GM12878 (cell line): ENCODE data around the gene PRPF18. TPM values are rescaled to one million over a fixed set of nuclear protein-coding genes. Genes with fewer than 3 reads are reported as not detected.

ENCODE experiments used
- ATAC-seq: fragments of 200-7000 bp; cut with Tn5 transposase; 3 replicates; pipeline ENCODE4 v1.9.1; 2020; ENCODE audit warnings: mild to moderate bottlenecking, moderate library complexity
- BruUV-seq: library from RNA; stranded (reverse); fragments of 400-500 nt; replicated peaks from 2 replicates; lab custom pipeline; 2021; lab: Mats Ljungman, UMichigan
- CTCF ChIA-PET: fragments of 300-600 bp; sonication (Branson Sonifier 250); formaldehyde crosslinking; extraction: SDS; loops from one replicate; lab custom pipeline; 2021; ENCODE audit warnings: inconsistent platforms; lab: Yijun Ruan, JAX
- POLR2A ChIA-PET: fragments of 350-600 bp; formaldehyde crosslinking; extraction: SDS; loops from one replicate; lab custom pipeline; 2021; ENCODE audit warnings: inconsistent platforms; lab: Charles Lee
- RAD21 ChIA-PET: fragments of 300-600 bp; sonication (Branson Sonifier 250); formaldehyde crosslinking; loops from one replicate; lab custom pipeline; 2023; ENCODE audit warnings: antibody characterized with exemption; ENCODE audit not compliant: unreplicated experiment; lab: Charles Lee
- SMC1A ChIA-PET: fragments of 300-600 bp; sonication (Branson Sonifier 250); formaldehyde crosslinking; loops from one replicate; lab custom pipeline; 2023; ENCODE audit not compliant: unreplicated experiment, uncharacterized antibody; lab: Charles Lee
- DNase-seq: peaks from one replicate; pipeline ENCODE4 v3.0.0-alpha.2; 2011; ENCODE audit warnings: low read depth, low spot score
- FAIRE-seq: peaks from 3 replicates; lab custom pipeline; 2011; peaks lifted over from hg19 to GRCh38; lab: Jason Lieb, UNC
- H2AFZ ChIP-seq: 2 replicates; pipeline ENCODE4 v1.6.0; 2011; ENCODE audit warnings: low read depth, low read length, control low read depth; ENCODE audit not compliant: control insufficient read depth
- H3K27ac ChIP-seq: 2 replicates; pipeline ENCODE4 v1.5.1; 2011; ENCODE audit warnings: control low read depth; ENCODE audit not compliant: control insufficient read depth, insufficient read depth
- H3K27me3 ChIP-seq, 2 experiments: replicated peaks in 1 of 2; 2 replicates each; pipeline versions ENCODE4 v1.6.0 to v1.6.1; 2011; ENCODE audit warnings: low read length in 1 of 2; ENCODE audit not compliant: control insufficient read depth in 2 of 2, insufficient read depth in 2 of 2
- H3K36me3 ChIP-seq, 2 experiments: 2 replicates each; pipeline ENCODE4 v1.5.1; 2011; ENCODE audit warnings: low read length in 1 of 2; ENCODE audit not compliant: control insufficient read depth in 2 of 2, insufficient read depth in 2 of 2
- H3K4me1 ChIP-seq: 2 replicates; pipeline ENCODE4 v1.6.1; 2011; ENCODE audit warnings: mild to moderate bottlenecking, low read length, moderate library complexity, mixed read lengths; ENCODE audit not compliant: control insufficient read depth, insufficient read depth
- H3K4me2 ChIP-seq: 2 replicates; pipeline ENCODE4 v1.6.0; 2011; ENCODE audit warnings: control low read depth; ENCODE audit not compliant: control insufficient read depth, insufficient read depth
- H3K4me3 ChIP-seq: fragments of 200-600 bp; sonication (generic); 2 replicates; pipeline ENCODE4 v1.5.1; 2016
- H3K79me2 ChIP-seq: 2 replicates; pipeline ENCODE4 v1.6.0; 2011; ENCODE audit warnings: low read length; ENCODE audit not compliant: control insufficient read depth, insufficient read depth
- H3K9ac ChIP-seq: 2 replicates; pipeline ENCODE4 v1.8.0; 2011; ENCODE audit warnings: low read length, control low read depth, mixed read lengths; ENCODE audit not compliant: control insufficient read depth, insufficient read depth
- H3K9me3 ChIP-seq: replicated peaks from 3 replicates; pipeline ENCODE4 v1.5.1; 2011; ENCODE audit warnings: mild to moderate bottlenecking, low read length; ENCODE audit not compliant: control insufficient read depth, insufficient read depth
- H4K20me1 ChIP-seq: 2 replicates; pipeline ENCODE4 v1.6.0; 2011; ENCODE audit not compliant: control insufficient read depth, insufficient read depth
- HDAC2 ChIP-seq: fragments of 200-600 bp; sonication (generic); IDR thresholded peaks from 2 replicates; pipeline ENCODE4 v1.6.1; 2017
- MYC ChIP-seq: IDR thresholded peaks from 2 replicates; pipeline ENCODE4 v1.6.1; 2011; ENCODE audit warnings: mild to moderate bottlenecking, low read length, moderate library complexity, inconsistent platforms; ENCODE audit not compliant: insufficient read depth, insufficient replicate concordance, insufficient read length, severe bottlenecking
- NFYB ChIP-seq: IDR thresholded peaks from 2 replicates; pipeline ENCODE4 v1.6.1; 2011; ENCODE audit warnings: low read depth, mild to moderate bottlenecking, low read length, improper control_type of control experiment, moderate library complexity; ENCODE audit not compliant: insufficient read depth
- POLR2A ChIP-seq: IDR thresholded peaks from 2 replicates; pipeline ENCODE4 v1.6.1; 2011; ENCODE audit warnings: low read depth, mild to moderate bottlenecking, low read length
- POLR2AphosphoS5 ChIP-seq: IDR thresholded peaks from 2 replicates; pipeline ENCODE4 v1.6.1; 2011; ENCODE audit warnings: mild to moderate bottlenecking, low read length, inconsistent platforms
- SMAD1 ChIP-seq: fragments of 450-650 bp; IDR thresholded peaks from 2 replicates; pipeline ENCODE4 v1.6.1; 2018; ENCODE audit warnings: mild to moderate bottlenecking, low read depth; ENCODE audit not compliant: partially characterized antibody
- TAF1 ChIP-seq: IDR thresholded peaks from 2 replicates; pipeline ENCODE4 v1.6.1; 2011; ENCODE audit warnings: mild to moderate bottlenecking, low read depth, low read length, borderline replicate concordance
- WGBS: methylation state at CpG from one replicate; pipeline ENCODE4 v1.1.6; 2016; ENCODE audit warnings: low lambda C conversion rate; ENCODE audit not compliant: insufficient replicate concordance, insufficient coverage; ENCODE audit errors: missing lambda C conversion rate; 5-methylcytosine and 5-hydroxymethylcytosine counted together
- in situ Hi-C: fragments of 300-500 bp; cut with MboI; formaldehyde crosslinking; loops from 9 replicates; pipeline ENCODE4 v1.14.3; 2018; ENCODE audit warnings: mixed read lengths
- intact Hi-C: fragments of 100-400 bp; cut with micrococcal nuclease; formaldehyde crosslinking; loops from one replicate; pipeline ENCODE4 v1.14.2; 2022; ENCODE audit not compliant: unreplicated experiment
- polyA plus RNA-seq, 11 experiments: library from polyadenylated mRNA; depleted of rRNA in 4 of 11; unstranded in 6 of 11; stranded (reverse) in 5 of 11; fragments of >200 nt; fragmentation: Nextera tagmentation in 4 of 11; fragmentation: Illumina TruSeq in 1 of 11; extraction: Ambion mirVana in 4 of 11; extraction: Trizol in 1 of 11; gene quantifications; 1 replicate in 1 of 11; 2 replicates in 10 of 11; pipeline versions ENCODE4 v1.2.1 to v1.2.3, GENCODE V29; 2011 to 2016; ENCODE audit warnings: inconsistent platforms in 2 of 11, missing spikeins in 2 of 11, low read depth in 1 of 11
- total RNA-seq, 4 experiments: library from RNA; depleted of rRNA in 3 of 4; stranded (reverse); fragments of >200 nt in 3 of 4; fragmentation: Illumina TruSeq in 1 of 4; extraction: Trizol in 1 of 4; gene quantifications; 2 replicates each; pipeline versions ENCODE4 v1.2.1 to v1.2.3, GENCODE V29; 2013 to 2021

Gene PRPF18
- total and polyA plus RNA-seq, 10 of the 15 experiments (the other 5 are each of a cell fraction or from before 2014, with no cell fraction given), result 15.6 to 35.8 (median 28.8) TPM

DNA sequence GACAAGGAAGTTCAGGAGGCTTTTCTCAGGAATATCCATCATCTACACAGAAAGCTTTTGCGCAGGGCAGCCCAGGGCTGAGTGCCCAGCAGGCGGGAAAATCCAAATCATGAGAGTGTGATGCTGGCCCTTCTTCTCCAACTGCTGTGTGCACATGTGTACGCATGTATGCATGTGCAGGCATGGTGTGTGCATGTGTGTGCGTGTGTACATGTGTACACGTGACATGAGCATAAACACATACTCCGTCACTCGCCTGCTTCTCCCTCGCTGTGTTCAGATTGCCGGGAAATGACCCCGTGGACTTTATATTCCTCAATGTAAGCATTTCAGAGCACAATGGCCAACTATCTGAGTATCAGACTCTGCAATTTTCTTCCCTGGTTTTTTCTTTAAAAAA, 85.1 kb downstream of the PRPF18 start:
- SMC1A ChIA-PET, result interaction anchor here (1.3 kb wide), 1 partner anchor 10 kb away, joined by 4 read pairs; no protein-coding TSS in a partner anchor

DNA sequence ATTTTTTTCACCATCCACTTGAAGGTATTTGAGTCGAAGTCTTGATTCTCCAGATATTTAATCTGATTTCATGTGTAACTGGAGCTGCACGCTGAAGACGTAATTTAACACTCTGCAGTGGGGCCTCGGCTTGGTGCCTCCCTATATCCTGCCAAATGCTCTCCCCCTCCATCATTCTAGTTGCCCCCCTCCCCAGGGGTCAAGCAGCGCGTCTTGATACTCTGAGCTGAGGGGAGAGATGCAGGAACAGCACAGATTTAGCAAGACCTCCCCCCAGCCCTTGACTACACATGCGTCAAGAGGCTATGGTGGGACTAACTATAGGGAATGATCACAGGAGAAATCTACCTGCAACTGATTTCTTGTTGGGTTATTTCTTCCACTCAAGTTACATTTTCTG, 85.8 kb downstream of the PRPF18 start:
- SMC1A ChIA-PET, result interaction anchor here (1.3 kb wide), 1 partner anchor 9 kb away, joined by 4 read pairs; no protein-coding TSS in a partner anchor
- no peak for TF ChIP-seq MYC
- no peak for TF ChIP-seq NFYB
- no peak for TF ChIP-seq HDAC2
- no peak for TF ChIP-seq TAF1
- H3K36me3 ChIP-seq, result peaks cover 14 to 32% of the 10 kb centered on the region in 2 experiments
- H4K20me1 ChIP-seq, result no peaks in the 10 kb centered on the region; the same call in 1 of the 2 replicates
- in situ Hi-C loops, result no loop called here
- H3K4me3 ChIP-seq, result no peak overlapping the region
- no peak overlapping the region for H3K9ac ChIP-seq
- CTCF ChIA-PET, result interaction anchor here (2.4 kb wide), 1 partner anchor 12 kb away, joined by 8 read pairs; no protein-coding TSS in a partner anchor
- H3K4me2 ChIP-seq, result no peak overlapping the region
- BruUV-seq, result TSS peak; percentile 3
- no peak overlapping the region for H3K27ac ChIP-seq
- H3K9me3 ChIP-seq, result no peaks in the 10 kb centered on the region
- no peak for FAIRE-seq
- no peak for DNase-seq
- RAD21 ChIA-PET, result no interaction called here
- H2AFZ ChIP-seq, result no peak overlapping the region
- intact Hi-C loops, result no loop called here
- H3K27me3 ChIP-seq, result no peaks in the 10 kb centered on the region
- no peaks in the 10 kb centered on the region for H3K79me2 ChIP-seq
- POLR2A ChIA-PET, result no interaction called here
- 90% methylated on average over 7 of the region's 7 CpGs for WGBS
- H3K4me1 ChIP-seq, result no peaks in the 10 kb centered on the region
- no peak for ATAC-seq

More for the DNA sequence above, 85.1 kb downstream of the PRPF18 start:
- H3K79me2 ChIP-seq, result no peaks in the 10 kb centered on the region
- DNase-seq, result no peak
- H3K27me3 ChIP-seq, result no peaks in the 10 kb centered on the region
- no peak for FAIRE-seq
- H3K4me3 ChIP-seq, result no peak overlapping the region
- H3K9me3 ChIP-seq, result no peaks in the 10 kb centered on the region
- ATAC-seq, result no peak
- H3K4me1 ChIP-seq, result no peaks in the 10 kb centered on the region
- no peak overlapping the region for H3K9ac ChIP-seq
- POLR2A ChIA-PET, result no interaction called here
- no peak for TF ChIP-seq SMAD1
- 0 out of 2 replicates have a peak, but pooled peaks have one; percentile 40 for TF ChIP-seq POLR2AphosphoS5
- TF ChIP-seq POLR2A, result peak; percentile 32; the same call in 1 of the 2 replicates
- BruUV-seq, result no TSS peak
- H3K36me3 ChIP-seq, result peaks cover 17 to 35% of the 10 kb centered on the region in 2 experiments
- in situ Hi-C loops, result no loop called here
- H2AFZ ChIP-seq, result no peak overlapping the region
- CTCF ChIA-PET, result interaction anchor here (2.4 kb wide), 1 partner anchor 12 kb away, joined by 8 read pairs; no protein-coding TSS in a partner anchor
- H3K27ac ChIP-seq, result no peak overlapping the region
- intact Hi-C loops, result no loop called here
- H3K4me2 ChIP-seq, result no peak overlapping the region
- WGBS, result 84% methylated on average over 10 of the region's 10 CpGs
- RAD21 ChIA-PET, result no interaction called here
- H4K20me1 ChIP-seq, result no peaks in the 10 kb centered on the region; the same call in 1 of the 2 replicates
